Measurements from ENCODE around the gene SLC16A1.
"Not testable (repeated sequence)": the region's sequence is repeated elsewhere in the genome, so short reads cannot be mapped to it uniquely, and the experiment has no call there.

Gene SLC16A1

GRCh38 chr1:112904071-112904830, 51.7 kb downstream of the SLC16A1 start:
- no peak for DNase-seq (ENCODE audit: low spot score)
- TF ChIP-seq, protein P1, sequence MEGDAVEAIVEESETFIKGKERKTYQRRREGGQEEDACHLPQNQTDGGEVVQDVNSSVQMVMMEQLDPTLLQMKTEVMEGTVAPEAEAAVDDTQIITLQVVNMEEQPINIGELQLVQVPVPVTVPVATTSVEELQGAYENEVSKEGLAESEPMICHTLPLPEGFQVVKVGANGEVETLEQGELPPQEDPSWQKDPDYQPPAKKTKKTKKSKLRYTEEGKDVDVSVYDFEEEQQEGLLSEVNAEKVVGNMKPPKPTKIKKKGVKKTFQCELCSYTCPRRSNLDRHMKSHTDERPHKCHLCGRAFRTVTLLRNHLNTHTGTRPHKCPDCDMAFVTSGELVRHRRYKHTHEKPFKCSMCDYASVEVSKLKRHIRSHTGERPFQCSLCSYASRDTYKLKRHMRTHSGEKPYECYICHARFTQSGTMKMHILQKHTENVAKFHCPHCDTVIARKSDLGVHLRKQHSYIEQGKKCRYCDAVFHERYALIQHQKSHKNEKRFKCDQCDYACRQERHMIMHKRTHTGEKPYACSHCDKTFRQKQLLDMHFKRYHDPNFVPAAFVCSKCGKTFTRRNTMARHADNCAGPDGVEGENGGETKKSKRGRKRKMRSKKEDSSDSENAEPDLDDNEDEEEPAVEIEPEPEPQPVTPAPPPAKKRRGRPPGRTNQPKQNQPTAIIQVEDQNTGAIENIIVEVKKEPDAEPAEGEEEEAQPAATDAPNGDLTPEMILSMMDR (IDR thresholded peaks at IDR 0.05; ENCODE audit: extremely low read depth, missing control alignments), result no peak

GRCh38 chr1:112902221-112902620, 53.8 kb downstream of the SLC16A1 start:
- TF ChIP-seq, protein P1 (IDR thresholded peaks at IDR 0.05; ENCODE audit: extremely low read depth, missing control alignments), result no peak
- no peak for DNase-seq (ENCODE audit: low spot score)

GRCh38 chr1:112901387-112901786, 54.6 kb downstream of the SLC16A1 start:
- TF ChIP-seq, protein P1 (IDR thresholded peaks at IDR 0.05; ENCODE audit: extremely low read depth, missing control alignments), result no peak
- DNase-seq (ENCODE audit: low spot score), result no peak

GRCh38 chr1:112896783-112897182, 59.2 kb downstream of the SLC16A1 start:
- DNase-seq (ENCODE audit: low spot score), result no peak
- TF ChIP-seq, protein P1 (IDR thresholded peaks at IDR 0.05; ENCODE audit: extremely low read depth, missing control alignments), result no peak

GRCh38 chr1:112894561-112895011, 61.4 kb downstream of the SLC16A1 start:
- DNase-seq (ENCODE audit: low spot score), result no peak
- TF ChIP-seq, protein P1 (IDR thresholded peaks at IDR 0.05; ENCODE audit: extremely low read depth, missing control alignments), result no peak

- DNase-seq (ENCODE audit: low spot score), result no peak
- TF ChIP-seq, protein P1 (IDR thresholded peaks at IDR 0.05; ENCODE audit: extremely low read depth, missing control alignments), result no peak
Observed at GRCh38 chr1:112894010-112894292, 62.0 kb downstream of the SLC16A1 start.

DNA sequence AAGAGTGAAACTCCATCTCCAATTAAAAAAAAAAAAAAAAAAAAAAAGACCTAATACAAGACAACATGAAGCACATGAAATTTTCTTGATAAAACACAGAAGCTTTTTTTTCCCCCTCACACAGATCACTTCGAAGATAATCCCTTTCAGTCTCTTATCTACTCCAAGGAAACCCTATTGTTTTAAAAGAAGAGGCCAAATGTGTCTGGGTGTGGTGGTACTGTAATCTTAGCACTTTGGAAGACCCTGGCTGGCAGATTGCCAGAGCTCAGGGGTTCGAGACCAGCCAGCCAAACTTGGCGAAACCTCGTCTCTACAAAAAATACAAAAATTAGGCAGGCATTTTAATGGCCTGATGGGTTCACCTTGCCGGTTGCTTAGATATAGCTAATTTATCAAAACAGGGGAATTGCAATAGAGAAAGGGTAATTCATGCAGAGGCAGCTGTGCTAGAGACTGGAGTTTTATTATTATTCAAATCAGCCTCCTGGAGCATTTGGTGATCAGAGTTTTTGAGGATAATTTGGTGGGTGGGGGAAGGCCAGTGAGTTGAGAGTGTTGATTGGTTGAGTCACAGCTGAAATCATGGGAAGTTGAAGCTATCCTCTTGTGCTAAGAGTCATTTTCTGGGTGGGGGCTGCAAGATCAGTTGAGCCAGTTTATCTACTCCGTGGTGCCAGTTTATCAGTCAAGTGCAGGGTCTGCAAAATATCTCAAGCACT, 62.5 kb downstream of the SLC16A1 start:
- TF ChIP-seq, protein P1 (IDR thresholded peaks at IDR 0.05; ENCODE audit: extremely low read depth, missing control alignments), result no peak
- DNase-seq (ENCODE audit: low spot score), result no peak

- not testable (repeated sequence) for DNase-seq (ENCODE audit: low spot score)
Observed at GRCh38 chr1:112889906-112890305, 66.1 kb downstream of the SLC16A1 start.
